NCI-H526 (cell line): ENCODE data around the gene ATP6V0D1.
"Not testable (repeated sequence)": the region's sequence is repeated elsewhere in the genome, so short reads cannot be mapped to it uniquely, and the experiment has no call there.

Experiments used
- DNase-seq, 2 experiments: peaks; one replicate each; lab custom pipeline; 2025; lab: John Stamatoyannopoulos, UW

ATP6V0D1 gene

DNA sequence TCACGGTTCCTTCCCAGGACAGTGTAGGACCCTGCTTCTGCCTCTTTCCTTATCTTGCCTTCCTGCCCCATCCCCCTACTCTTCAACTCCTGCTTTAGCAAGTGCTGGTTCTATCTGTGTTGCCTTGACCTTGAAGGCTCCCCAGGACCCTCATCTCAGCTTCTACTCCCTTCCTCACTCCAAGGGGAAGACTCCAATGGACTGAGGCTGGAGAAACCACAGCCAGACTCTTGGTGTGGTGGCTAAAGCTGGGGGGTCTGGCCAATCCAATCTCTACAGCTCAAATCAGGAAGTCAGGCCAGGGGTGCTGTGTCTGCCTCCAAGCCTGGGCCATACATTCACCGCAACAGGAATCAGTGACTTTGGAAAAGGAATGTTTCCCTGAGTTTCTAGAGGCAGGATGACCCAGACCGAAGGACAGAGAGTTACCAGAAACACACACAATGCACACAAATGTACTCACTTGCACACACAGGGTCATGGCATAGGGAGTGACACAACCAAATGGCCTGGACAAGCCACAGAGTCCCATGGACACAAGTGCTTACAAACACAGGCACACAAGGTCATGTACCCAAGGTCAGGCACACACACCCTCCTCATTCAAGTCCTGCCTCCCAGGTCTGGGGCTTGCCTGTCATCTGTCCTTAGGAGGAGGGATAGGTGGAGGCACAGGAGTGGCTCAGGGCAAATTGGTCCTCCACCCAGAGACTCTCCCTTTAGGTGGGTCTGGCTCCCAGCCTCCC is 51.7 kb downstream of the ATP6V0D1 start:
- DNase-seq: no peak

DNA sequence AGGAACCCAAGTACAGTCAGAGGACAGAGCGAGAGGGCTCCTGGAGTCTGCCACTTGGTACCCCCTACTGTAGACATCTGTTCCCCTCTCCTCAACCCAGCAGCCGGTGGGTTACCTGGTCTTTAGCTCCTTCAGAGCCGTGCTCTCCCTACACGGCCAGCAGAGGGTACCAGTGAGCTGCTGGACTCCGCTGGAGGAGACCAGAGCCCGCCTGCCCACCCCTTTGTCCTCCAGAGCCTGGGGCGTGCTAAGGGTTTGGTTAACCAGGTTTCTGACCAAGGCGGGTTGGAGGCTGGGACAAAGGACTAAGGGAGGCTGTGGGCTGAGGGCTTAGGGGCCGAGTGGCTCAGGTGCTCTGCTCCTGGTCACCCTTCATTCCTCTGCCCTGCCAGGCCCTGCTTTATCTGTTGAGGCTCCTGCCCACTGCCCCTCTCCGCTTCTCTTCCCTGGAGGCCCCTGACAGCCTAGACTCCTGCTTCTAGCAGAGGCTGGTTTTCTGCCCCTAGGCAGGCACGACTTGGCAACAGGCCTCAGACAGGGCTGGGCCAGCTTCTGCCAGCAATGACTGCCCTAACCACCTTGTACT is 52.7 kb downstream of the ATP6V0D1 start:
- peak; percentile 42 to 68 for DNase-seq

DNA sequence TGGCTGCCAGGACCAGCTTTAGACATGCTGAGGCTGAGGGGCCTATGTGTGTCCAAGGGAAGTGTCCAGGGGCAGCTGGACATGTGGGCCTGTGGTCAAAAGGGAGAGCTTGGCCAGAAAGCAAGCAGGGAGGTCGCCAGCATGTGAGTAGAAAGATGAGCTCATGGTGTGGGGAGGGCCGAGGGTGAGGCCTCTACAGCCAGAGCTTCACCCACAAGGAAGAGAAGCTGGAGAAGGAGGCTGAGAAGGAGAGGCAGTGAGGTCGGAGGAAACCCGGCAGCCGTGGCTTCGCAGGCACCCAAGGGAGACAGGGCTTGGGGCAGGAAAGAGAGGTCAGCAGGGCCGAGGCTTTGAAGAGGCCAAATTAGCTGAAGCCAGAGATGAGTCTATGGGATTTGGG is 54.0 kb downstream of the ATP6V0D1 start:
- DNase-seq: no peak

DNA sequence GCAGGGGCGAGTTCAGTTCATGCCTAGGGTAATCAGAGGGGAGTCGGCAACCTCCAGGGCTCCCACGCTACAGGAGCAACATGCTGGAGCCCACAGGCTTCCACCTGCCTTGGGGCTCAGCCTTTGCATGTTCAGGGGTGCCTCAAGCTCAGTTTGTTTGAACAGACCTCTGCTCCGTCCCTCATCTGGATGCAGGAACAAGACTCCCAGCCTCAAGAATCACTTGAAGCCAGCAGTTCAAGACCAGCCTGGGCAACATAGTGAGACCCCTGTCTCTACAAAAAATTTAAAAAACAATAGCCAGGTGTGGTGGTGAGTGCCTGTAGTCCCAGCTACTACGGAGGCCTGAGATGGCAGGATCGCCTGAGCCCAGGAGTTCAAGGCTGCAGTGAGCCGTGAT is 54.9 kb downstream of the ATP6V0D1 start:
- DNase-seq: no peak

DNA sequence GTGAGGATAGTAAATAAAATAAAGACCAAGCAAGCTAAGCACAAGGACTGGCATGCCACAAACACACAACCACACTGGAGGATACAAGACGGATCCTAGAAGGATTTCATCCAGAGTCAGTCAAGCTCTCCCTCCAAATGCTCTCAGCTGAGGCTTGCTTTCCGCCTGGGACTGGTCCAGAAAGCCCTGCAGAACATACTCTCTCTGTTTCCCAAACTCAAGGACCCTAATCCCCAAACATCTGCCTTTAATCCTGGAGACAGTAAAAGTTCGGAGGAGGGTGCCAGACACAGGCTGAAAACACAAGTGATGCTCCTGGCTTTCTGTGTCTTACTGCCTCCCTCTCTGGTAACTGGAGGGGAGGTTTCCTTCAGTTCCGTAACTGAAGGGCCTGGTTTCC is 55.4 kb downstream of the ATP6V0D1 start:
- DNase-seq: no peak

DNA sequence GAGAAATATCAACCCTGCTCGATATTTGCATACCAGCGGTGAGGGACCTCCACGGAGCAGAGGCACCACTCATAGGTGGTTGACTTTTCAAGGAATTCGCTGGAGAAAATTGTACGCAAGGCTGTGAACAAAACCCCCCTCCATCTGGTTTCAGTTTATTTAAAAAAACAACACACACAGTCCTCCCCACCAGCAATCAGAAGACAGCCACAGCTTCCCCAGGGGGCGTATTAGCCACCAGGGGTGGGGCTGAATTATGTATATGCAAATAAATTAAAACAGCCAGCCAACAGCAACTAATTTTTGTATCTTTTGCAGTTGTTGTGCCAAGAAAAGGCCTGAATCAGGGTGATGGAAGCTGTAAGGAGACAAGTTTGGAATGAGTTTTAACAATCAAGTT is 55.9 kb downstream of the ATP6V0D1 start:
- DNase-seq: peak; percentile 12 to 58

DNA sequence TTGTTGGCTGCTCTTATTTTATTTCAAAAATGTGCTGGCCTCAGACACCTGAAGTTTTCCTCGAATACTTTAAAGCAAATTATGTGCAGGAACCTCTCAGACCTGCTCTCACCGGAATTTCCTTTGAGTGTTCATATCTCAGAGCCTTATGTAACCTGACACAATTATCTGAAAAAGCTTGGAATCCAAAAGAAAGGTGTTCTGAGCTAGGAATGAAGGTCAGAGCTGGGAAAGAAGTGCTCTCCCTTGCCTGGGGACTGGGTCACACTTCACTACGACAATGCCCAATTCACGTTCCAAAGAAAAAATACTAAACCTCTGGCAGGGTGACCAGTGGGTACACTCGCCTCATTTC is 56.7 kb downstream of the ATP6V0D1 start:
- DNase-seq: no peak

DNA sequence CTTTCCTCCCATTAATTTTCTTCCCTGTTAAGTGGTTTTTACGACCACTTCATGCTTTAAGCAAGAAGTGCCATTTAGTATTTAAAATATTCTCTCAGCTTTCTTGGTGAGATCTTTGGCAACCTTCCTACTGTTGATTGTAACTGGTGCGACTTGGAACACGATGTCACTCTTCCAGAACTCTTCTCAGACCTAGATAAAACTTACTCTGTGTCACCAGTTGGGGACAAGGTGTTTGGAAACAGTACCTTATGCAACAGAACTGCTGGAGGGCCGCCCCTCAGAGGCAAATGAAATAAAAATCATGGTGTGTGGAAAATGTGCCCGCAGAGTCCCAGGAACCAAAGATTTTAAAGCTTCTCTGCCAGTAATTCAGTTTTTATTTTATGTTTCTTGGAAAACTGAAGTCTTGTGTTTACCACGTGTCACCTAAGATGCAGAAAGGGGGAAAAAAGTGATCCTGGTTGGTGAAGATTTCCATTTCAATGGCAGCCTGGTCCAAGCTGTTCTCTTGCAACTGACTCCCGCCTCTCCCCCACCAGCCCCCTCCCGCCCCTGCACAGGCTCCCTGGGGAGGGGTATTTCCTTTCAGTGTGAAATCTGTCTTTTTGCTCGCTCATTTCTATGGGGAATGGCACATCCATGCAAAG is 57.2 kb downstream of the ATP6V0D1 start:
- no peak for DNase-seq

DNA sequence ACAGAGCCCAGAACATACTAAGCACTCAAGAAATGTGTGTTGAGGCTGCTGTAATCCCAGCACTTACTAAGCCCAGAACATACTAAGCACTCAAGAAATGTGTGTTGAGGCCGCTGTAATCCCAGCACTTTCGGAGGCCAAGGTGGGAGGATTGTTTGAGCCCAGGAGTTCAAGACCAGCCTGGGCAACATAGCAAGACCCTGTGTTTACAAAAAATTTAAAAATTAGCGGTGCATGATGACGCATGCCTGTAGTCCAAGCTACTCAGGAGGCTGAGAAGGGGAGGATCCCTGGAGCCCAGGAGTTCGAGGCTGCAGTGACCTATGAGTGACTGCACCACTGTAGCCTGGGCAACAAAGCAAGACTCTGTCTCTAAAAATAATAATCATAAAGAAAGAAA is 57.9 kb downstream of the ATP6V0D1 start:
- DNase-seq: no peak

DNA sequence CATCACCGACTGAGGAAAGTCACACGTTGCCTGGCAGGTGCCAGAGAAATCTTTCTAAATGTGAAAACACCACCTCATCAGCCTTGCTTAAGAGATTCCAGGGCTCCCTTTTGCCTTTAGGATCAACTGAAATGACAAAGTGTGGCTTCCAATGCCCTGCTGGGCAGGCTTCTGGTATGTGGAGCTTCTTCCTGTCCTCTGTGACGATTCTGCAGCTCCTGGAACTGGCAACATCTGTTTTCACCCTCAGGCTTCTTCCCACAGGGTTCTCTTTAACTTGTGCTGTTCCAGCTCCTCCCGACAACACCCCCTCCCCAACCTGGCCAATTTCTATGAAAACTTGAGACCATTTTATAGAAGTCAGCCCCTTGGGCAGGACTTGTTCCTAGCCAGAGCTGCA is 59.9 kb downstream of the ATP6V0D1 start:
- no peak for DNase-seq

DNA sequence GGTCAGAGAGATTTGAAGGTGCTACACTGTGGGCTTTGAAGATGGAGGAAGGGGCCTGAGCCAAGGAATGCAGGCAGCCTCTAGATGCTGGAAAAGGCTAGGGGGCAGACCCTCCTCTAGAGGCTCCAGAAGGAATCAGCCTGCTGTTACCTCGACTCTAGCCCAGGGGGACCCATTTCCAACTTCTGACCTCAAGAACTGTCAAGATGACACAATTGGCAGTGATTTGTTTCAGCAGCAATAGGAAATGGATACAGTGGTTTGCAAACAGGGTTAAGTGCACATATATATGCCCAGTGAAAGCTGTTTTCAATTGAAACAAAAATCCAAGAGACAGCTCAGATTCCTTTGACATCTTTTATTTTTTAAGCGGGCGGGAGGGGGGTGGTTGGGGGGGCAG is 61.0 kb downstream of the ATP6V0D1 start:
- DNase-seq: no peak

DNA sequence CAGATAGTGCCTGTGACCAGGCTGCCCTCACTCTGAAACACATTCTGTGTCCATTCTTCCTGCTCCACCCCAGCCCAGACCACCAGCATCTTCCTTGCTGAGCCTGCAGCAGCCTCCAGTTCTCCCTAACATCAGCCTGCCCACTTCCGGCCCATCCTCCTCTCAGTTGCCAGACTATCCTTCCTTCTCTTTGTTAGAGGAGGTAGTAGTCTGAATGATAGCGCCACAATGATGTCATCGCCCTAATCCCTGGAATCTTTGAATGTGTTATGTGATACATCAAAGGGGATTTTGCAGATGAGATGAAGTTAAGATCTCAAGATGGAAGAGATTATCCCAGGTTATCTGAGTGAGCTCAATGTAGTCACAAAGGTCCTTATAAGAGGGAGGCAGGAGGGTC is 61.5 kb downstream of the ATP6V0D1 start:
- DNase-seq: no peak

DNA sequence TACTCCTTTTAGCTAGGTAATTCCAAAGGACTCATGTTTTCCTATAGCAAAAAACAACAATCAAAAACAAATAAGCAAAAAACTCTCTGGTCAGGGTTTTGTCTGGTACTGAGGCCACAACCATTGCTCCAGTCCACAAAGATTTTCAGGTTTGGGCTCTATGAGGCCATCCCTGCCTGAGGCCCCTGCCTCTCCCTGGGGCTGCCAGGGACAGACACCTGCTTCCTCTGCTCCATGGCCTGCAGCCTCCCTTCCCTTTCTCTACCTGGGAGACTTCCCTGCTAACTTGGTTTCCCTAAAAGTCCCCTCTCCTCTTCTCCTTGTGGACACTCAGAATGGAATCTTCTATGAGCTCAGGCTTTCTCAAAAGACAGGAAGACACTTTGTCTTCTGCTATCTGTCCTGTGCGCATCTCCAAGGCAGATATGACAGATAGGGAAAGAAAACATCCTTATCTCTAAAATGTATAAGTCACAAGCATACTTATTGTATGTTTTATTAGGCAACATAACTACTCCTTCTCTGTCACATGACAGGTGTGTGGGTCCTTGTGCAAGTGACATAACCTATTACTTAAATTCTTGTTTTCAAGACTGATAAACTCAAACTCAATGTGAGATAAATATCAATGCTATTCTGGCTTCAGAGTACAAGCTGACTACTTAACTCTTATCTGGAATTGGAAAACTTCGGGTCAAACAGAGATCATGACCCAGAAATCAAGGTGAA is 63.5 kb downstream of the ATP6V0D1 start:
- no peak for DNase-seq

DNA sequence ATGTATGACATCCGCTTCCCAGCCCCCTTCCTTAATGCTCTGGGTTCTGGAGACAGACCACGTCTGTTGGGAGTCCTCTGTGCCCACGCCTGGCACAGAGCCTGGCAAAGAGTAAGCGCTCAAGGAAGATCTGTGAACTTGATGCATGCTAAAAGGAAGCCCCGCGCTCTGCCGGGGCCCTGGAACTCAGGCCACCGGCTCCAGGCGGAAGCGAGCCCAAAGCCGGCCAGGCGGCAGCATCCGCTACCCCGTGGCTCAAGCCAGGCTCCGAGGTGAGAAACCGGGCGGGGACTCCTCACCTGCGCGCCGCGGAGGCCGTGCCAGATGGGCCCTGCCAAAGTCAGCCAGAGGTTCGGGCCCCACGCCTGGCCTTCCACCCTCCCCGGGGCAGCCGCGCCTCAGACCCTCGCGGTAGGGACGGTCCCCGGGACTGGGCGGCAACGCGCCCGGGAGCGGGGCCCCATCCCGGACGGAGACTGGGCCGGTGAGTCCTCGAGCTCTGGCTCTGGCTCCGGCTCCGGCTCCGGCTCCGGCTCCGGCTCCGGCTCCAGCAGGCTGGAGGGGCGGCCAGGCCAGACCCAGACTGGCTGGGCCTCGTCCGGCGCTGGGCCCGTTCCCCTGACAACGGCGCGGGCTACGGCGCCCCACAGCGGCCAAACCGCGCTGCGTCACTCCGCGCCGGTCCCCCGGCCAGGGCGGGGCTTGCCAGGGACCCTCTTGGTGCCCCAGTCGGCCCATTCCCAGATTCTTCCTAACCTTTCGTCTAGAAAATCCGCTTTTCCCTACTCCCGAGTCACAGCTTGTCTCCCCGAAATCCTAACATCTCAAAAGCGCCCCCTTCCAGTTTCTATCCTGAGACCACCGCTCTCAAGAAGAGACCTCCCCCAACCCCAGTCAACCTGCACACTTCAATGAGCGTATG is 64.8 kb downstream of the ATP6V0D1 start, which contains the start of gene ZDHHC1:
TSS of gene ZDHHC1 (minus strand) at position 606 of the 922 bp plus-strand sequence. CDS start 8,702 bp downstream, outside the sequence.
- DNase-seq: peak in 1 of 2 experiments; percentile 51

DNA sequence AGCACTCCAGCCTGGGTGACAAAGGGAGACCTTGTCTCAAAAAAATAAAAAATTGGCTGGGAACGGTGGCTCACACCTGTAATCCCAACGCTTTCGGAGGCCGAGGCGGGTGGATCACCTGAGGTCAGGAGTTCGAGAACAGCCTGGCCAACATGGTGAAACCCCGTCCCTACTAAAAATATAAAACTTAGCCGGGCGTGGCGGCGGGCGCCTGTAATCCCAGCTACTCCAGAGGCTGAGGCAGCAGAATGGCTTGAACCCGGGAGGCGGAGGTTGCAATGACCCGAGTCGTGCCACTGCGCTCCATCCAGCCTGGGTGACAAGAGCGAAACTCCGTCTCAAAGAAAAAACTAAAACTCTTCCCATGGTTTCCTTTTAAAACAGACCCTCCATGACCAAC is 65.5 kb downstream of the ATP6V0D1 start:
- not testable (repeated sequence) for DNase-seq

DNA sequence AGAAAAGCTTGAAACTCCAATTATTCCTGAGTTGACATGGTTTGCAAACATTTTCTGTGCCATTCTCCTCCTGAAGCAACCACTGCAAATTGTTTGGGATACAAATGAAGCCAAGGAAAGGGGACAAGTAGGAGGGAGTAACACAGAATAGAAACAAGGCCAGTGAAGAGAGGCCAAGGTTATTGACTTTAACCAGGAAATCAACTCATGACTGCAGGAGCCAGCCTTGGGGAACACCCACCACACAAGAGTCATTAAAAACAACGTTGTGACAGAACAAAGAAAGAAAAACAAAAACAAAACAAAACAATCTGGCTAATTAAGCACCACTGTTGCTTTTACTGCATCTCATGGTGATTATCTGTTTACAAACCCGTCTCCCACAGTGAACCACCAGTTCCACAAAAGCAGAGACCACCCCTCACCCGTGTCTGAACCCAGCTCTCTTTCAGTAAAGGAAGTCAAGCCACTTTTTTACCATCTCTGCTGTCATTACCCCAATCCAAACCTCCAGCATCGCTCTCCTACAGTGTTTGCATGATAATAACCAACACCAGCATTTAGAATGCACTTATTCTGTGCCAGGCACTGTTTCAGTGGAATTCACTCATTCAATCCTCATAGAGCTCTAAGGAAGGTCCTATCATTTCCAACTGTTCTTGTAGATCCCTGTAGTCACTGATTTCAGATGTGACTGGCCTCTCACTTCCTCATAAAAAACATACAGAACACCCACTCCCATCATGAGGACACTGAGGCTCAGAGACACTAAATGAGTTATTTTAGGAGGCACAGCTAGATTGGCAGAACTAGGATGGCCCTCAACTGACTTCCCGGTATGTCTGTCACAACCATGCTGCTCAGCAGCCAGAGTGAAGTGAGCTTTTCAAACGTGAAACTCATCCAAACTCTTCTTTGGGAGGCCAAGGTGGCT is 66.7 kb downstream of the ATP6V0D1 start:
- no peak for DNase-seq

DNA sequence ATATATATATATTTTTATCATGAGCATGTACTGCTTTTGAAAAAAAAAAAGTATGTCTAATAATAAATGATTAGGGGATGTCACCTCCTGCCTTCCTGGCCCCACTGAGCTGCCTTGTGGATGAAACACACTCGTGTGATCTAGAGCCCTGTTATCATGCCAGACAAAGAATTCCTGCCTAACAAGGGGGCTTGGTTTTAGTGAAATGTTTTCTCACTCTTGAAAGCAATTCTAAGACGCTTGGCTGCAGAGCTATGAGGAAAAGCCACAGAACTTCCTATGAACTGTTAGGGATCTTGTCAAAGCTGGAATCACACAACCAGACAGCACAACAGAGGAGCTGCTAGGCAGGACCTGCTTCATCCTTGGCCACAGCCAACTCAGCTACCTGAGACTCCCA is 68.7 kb downstream of the ATP6V0D1 start:
- no peak for DNase-seq

DNA sequence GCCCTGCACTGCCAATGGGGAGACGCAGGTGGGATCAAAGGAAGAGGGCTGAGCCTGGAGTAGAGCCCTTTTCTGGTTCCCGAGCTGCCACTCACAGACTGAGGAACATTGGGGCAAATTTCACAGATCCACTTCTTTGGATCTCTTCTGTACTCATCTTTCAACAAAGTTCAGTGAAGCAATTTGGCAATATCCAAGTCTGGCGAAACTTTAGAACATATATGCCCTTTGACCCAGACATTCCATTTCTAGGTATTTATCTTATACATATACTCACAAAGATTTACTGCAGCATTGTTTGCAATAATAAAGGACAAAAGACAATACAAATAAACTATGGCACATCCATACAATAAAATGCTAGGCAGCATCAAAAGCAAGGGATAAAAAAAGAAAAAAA is 69.6 kb downstream of the ATP6V0D1 start:
- DNase-seq: no peak

DNA sequence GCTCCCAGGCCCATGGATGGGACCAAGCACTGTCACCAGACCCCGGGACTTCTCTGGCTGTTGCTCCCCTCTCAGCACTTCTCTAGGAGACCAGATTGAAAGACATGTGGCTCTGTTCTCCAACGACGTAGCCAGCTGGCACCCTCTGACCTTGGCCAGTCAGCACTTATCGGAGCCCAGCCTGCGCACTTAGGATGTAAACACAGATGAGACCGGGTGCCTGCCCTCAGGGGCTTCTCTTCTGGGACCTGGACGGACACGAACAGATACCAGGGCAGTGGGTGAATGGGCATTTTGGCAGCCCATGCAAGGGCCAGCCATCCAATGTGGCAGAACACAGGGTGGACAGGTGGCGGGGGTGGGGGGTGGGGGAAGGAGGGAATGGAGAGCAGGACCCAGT is 71.3 kb downstream of the ATP6V0D1 start:
- no peak for DNase-seq

DNA sequence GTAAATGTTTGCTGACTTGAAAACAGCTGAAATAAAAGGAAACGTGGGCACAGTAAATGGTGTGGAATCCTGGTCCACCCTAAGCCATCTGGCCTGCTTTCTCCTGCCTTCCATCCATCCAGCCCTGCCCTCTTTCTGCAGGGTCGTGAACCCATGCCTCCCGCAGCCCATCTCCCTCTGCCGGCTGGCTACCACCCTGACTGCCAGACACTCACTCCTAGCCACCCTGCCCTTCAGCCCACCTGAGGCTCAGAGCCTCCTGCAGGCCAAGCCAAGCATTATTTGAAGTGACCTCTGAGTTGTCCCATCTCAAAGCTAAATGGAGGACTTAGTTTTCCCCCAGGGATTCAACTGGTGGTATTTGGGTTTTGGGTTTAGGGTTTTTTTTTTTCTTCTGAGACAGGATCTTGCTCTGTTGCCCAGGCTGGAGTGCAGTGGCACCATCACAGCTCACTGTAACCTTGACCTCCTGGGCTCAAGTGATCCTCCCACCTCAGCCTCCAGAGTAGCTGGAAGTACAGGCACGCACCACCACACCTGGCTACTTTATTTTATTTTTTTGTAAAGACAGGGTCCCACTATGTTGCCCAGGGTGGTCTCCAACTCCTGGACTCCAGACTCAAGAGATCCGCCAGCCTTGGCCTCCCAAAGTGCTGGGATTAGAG is 73.0 kb downstream of the ATP6V0D1 start:
- DNase-seq: no peak
